WERI-Rb-1 (cell line): ENCODE data around the gene LTB.
A peak's percentile ranks its signal among the peaks of the same experiment; 100 is the strongest.

Source experiments
- DNase-seq: peaks from one replicate; pipeline ENCODE4 v3.0.0-alpha.2; 2020
- H3K27ac ChIP-seq: fragments of 250-450 bp; sonication (Bioruptor Pico); 2 replicates; pipeline ENCODE4 v1.5.1; 2020; ENCODE audit warnings: mild to moderate bottlenecking, moderate library complexity
- H3K27me3 ChIP-seq: fragments of 250-450 bp; sonication (Bioruptor Pico); 2 replicates; pipeline ENCODE4 v1.5.1; 2021; ENCODE audit warnings: mild to moderate bottlenecking, low read depth, moderate library complexity; ENCODE audit not compliant: insufficient read depth, severe bottlenecking
- H3K36me3 ChIP-seq: fragments of 250-450 bp; sonication (Bioruptor Pico); 2 replicates; pipeline ENCODE4 v1.5.1; 2020; ENCODE audit warnings: mild to moderate bottlenecking, moderate library complexity
- H3K4me3 ChIP-seq: 2 replicates; pipeline ENCODE4 v1.5.1; 2011; ENCODE audit warnings: low read depth, mild to moderate bottlenecking, control low read depth, low read length
- H3K9me3 ChIP-seq: fragments of 250-450 bp; sonication (Bioruptor Pico); 2 replicates; pipeline ENCODE4 v1.5.1; 2021; ENCODE audit warnings: mild to moderate bottlenecking, moderate library complexity; ENCODE audit not compliant: severe bottlenecking
- CTCF ChIP-seq: IDR thresholded peaks from 2 replicates; pipeline ENCODE4 v1.5.1; 2011; ENCODE audit warnings: low read depth, mild to moderate bottlenecking, control low read depth, inconsistent platforms, low read length

The LTB gene

GRCh38 chr6:31545291-31545690 lies 36.9 kb downstream of the LTB start:
- no peaks in the 10 kb centered on the region for H3K27me3 ChIP-seq
- DNase-seq: peak; percentile 81
- no peak for TF ChIP-seq CTCF
- H3K36me3 ChIP-seq: peaks cover 38% of the 10 kb centered on the region
- no peaks in the 10 kb centered on the region for H3K9me3 ChIP-seq
- peak overlapping the region; percentile 66 for H3K27ac ChIP-seq
- peak overlapping the region; percentile 65 for H3K4me3 ChIP-seq

GRCh38 chr6:31544676-31545075 lies 37.5 kb downstream of the LTB start:
- DNase-seq: no peak
- Histone ChIP-seq H3K27ac (peak overlapping the region; percentile 66), H3K9me3 (no peaks in the 10 kb centered on the region), H3K36me3 (peaks cover 42% of the 10 kb centered on the region), H3K27me3 (no peaks in the 10 kb centered on the region), H3K4me3 (peak overlapping the region; percentile 65)
- no peak for TF ChIP-seq CTCF

- H3K9me3 ChIP-seq: no peaks in the 10 kb centered on the region
- H3K36me3 ChIP-seq: peaks cover 44% of the 10 kb centered on the region
- no peak for TF ChIP-seq CTCF
- no peak overlapping the region for H3K27ac ChIP-seq
- no peaks in the 10 kb centered on the region for H3K27me3 ChIP-seq
- H3K4me3 ChIP-seq: no peak overlapping the region
- DNase-seq: no peak
These were observed 38.6 kb downstream of the LTB start for GRCh38 chr6:31543639-31544038.

GRCh38 chr6:31541658-31542521 lies 40.3 kb downstream of the LTB start, which contains the start of gene DDX39B:
Gene DDX39B, minus strand, starts transcription at chr6:31542003. Its CDS starts 1,471 bp downstream, at chr6:31540532.
- Histone ChIP-seq H3K4me3 (peak within 1 kb of the TSS; percentile 93), H3K36me3 (peaks cover 56% of the 10 kb centered on the region), H3K27ac (peak within 1 kb of the TSS; percentile 99), H3K9me3 (no peaks in the 10 kb centered on the region), H3K27me3 (no peaks in the 10 kb centered on the region)
- DNase-seq: peak; percentile 100
- no peak for TF ChIP-seq CTCF

- Histone ChIP-seq H3K36me3 (peaks cover 63% of the 10 kb centered on the region), H3K9me3 (no peaks in the 10 kb centered on the region), H3K27me3 (no peaks in the 10 kb centered on the region), H3K4me3 (peak overlapping the region; percentile 93), H3K27ac (peak overlapping the region; percentile 99)
- DNase-seq: peak; percentile 72
- no peak for TF ChIP-seq CTCF
These were observed 41.1 kb downstream of the LTB start for GRCh38 chr6:31541059-31541657.
